GM23338 (cell line): Measurements from ENCODE around the gene CYTH1.

Experiments
- CREB1 ChIP-seq: fragments of 250-450 bp; sonication (Bioruptor Pico); IDR thresholded peaks from 2 replicates; pipeline ENCODE4 v1.5.0; 2020; ENCODE audit warnings: low read depth, mild to moderate bottlenecking, moderate library complexity
- EZH2 ChIP-seq: fragments of 200-600 bp; sonication (generic); IDR thresholded peaks from one replicate; pipeline ENCODE4 v1.8.0; 2017; ENCODE audit warnings: antibody characterized with exemption, mild to moderate bottlenecking, low read depth; ENCODE audit not compliant: unreplicated experiment
- EZH2phosphoT487 ChIP-seq: fragments of 200-600 bp; sonication (generic); IDR thresholded peaks from one replicate; pipeline ENCODE4 v1.8.1; 2018; ENCODE audit warnings: antibody characterized with exemption; ENCODE audit not compliant: unreplicated experiment
- JUNB ChIP-seq: IDR thresholded peaks from one replicate; pipeline ENCODE4 v1.6.1; 2016; ENCODE audit warnings: antibody characterized with exemption; ENCODE audit not compliant: unreplicated experiment
- POLR2AphosphoS5 ChIP-seq: IDR thresholded peaks from 2 replicates; pipeline ENCODE4 v1.6.1; 2016; ENCODE audit warnings: antibody characterized with exemption, low read depth
- STAT1 ChIP-seq: IDR thresholded peaks from one replicate; pipeline ENCODE4 v1.6.1; 2016; ENCODE audit warnings: antibody characterized with exemption; ENCODE audit not compliant: unreplicated experiment
- ZNF114 ChIP-seq: fragments of 250-450 bp; sonication (Bioruptor Pico); IDR thresholded peaks from 2 replicates; pipeline ENCODE4 v1.5.0; 2020; ENCODE audit warnings: mild to moderate bottlenecking, moderate library complexity
- ZNF331 ChIP-seq: fragments of 250-450 bp; sonication (Bioruptor Pico); IDR thresholded peaks from 2 replicates; pipeline ENCODE4 v1.5.0; 2020; ENCODE audit warnings: low read depth, mild to moderate bottlenecking, moderate library complexity
- TF ChIP-seq, protein P1 (sequence below), 2 experiments: fragments of 200-600 bp in 1 of 2; sonication (generic) in 1 of 2; conservative IDR thresholded peaks; 2 replicates each; pipeline versions ENCODE4 v1.5.1 to v1.6.1; 2016 to 2017; ENCODE audit warnings: antibody characterized with exemption in 2 of 2, low read depth in 2 of 2, mild to moderate bottlenecking in 2 of 2, moderate library complexity in 1 of 2
- TF ChIP-seq, protein P2 (sequence below): IDR thresholded peaks from one replicate; pipeline ENCODE4 v1.6.1; 2018; ENCODE audit warnings: antibody characterized with exemption; ENCODE audit not compliant: unreplicated experiment

DNA sequence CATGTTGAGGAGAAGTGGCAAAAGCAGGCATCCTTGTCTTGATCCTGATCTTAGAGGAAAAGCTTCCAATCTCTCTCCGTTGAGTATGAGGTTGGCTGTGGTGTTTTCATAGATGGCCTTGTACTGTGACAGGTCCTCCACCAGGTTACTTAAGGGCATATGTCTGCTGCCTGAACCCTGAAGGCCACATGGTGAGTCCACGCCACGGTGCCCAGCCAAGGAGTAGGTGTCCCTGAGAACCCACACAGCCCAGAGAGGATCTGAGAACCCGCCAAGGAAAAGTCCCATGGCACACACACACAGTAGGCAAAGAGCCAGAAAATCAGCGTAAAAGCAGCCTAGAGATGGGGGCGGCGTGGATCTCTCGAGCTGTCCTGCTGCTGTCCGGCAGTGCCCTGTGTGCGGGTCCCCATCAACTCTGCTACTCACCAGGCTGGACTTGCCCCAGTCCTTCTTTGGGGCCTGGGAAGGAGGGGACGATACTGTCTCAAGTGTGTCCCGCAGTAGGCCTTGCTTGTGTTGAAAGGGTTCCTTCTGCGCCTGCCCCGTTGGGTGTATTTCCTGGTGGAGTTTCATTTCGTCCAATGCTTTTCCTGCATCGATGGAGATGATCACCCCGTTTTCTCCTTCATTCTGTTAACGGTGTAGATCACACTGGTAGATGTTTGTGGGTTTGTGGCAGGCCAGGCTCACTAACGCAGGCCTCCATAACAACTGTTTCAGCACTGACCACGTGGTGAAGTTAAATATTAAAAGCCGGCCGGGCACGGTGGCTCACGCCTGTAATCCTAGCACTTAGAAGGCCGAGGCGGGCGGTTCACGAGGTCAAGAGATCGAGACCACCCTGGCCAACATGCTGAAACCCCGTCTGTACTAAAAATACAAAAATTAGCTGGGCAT lies 114.1 kb downstream of the CYTH1 start:
- TF ChIP-seq POLR2AphosphoS5 (no peak), JUNB (no peak), EZH2 (no peak), CREB1 (CRISPR knock-in tag) (no peak), EZH2phosphoT487 (no peak), ZNF331 (no peak), STAT1 (no peak), ZNF114 (no peak)
- TF ChIP-seq, protein P1, sequence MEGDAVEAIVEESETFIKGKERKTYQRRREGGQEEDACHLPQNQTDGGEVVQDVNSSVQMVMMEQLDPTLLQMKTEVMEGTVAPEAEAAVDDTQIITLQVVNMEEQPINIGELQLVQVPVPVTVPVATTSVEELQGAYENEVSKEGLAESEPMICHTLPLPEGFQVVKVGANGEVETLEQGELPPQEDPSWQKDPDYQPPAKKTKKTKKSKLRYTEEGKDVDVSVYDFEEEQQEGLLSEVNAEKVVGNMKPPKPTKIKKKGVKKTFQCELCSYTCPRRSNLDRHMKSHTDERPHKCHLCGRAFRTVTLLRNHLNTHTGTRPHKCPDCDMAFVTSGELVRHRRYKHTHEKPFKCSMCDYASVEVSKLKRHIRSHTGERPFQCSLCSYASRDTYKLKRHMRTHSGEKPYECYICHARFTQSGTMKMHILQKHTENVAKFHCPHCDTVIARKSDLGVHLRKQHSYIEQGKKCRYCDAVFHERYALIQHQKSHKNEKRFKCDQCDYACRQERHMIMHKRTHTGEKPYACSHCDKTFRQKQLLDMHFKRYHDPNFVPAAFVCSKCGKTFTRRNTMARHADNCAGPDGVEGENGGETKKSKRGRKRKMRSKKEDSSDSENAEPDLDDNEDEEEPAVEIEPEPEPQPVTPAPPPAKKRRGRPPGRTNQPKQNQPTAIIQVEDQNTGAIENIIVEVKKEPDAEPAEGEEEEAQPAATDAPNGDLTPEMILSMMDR (conservative IDR thresholded peaks at IDR 0.05; ENCODE audit: low read depth in 2 of 2), result no peak
- TF ChIP-seq, protein P2, sequence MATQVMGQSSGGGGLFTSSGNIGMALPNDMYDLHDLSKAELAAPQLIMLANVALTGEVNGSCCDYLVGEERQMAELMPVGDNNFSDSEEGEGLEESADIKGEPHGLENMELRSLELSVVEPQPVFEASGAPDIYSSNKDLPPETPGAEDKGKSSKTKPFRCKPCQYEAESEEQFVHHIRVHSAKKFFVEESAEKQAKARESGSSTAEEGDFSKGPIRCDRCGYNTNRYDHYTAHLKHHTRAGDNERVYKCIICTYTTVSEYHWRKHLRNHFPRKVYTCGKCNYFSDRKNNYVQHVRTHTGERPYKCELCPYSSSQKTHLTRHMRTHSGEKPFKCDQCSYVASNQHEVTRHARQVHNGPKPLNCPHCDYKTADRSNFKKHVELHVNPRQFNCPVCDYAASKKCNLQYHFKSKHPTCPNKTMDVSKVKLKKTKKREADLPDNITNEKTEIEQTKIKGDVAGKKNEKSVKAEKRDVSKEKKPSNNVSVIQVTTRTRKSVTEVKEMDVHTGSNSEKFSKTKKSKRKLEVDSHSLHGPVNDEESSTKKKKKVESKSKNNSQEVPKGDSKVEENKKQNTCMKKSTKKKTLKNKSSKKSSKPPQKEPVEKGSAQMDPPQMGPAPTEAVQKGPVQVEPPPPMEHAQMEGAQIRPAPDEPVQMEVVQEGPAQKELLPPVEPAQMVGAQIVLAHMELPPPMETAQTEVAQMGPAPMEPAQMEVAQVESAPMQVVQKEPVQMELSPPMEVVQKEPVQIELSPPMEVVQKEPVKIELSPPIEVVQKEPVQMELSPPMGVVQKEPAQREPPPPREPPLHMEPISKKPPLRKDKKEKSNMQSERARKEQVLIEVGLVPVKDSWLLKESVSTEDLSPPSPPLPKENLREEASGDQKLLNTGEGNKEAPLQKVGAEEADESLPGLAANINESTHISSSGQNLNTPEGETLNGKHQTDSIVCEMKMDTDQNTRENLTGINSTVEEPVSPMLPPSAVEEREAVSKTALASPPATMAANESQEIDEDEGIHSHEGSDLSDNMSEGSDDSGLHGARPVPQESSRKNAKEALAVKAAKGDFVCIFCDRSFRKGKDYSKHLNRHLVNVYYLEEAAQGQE, result no peak
